Fibroblast of mammary gland (primary cell): ENCODE measurements around the gene NPLOC4.

Experiments used
- DNase-seq: peaks from one replicate; pipeline ENCODE4 v3.0.0-alpha.2; 2010; ENCODE audit warnings: low read depth
- H3K4me3 ChIP-seq: 2 replicates; pipeline ENCODE4 v1.5.1; 2011; ENCODE audit warnings: low read depth, mild to moderate bottlenecking, low read length, moderate library complexity; ENCODE audit not compliant: control insufficient read depth
- TF ChIP-seq, protein P1 (sequence below): conservative IDR thresholded peaks from 2 replicates; pipeline ENCODE4 v1.5.1; 2011; ENCODE audit warnings: low read depth, low read length, inconsistent platforms; ENCODE audit not compliant: control insufficient read depth, insufficient read depth

NPLOC4 gene

DNA sequence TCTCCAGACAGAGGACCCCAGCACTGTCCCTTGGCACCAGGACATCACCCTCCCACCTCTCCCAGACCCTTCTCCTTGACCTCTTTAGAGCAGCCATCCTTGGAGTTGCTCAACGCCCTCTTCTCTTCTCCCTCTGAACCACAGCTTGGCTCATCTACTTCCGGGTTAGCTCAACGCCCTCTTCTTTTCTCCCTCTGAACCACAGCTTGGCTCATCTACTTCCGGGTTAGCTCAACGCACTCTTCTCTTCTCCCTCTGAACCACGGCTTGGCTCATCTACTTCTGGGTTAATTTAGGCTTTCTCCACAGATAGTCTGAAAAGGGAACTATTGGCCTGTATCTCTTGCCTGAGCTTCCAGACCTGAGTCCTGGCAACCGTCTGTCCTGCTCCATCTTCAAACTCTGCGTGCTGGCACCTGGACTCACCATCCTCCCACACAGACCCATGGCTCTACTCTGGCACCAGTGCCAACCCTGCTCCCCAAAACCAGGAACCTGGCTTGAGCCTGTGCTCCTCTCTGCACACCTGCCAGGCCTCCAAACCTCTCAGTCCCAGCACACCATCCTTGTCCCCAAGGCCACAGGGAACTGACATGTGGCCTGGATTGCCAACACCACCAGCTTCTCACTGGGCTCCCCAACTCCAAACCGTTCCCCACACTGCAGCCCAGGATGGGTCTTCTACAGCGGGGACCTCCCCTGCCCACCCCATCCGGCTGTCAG lies 59.5 kb downstream of the NPLOC4 start:
- TF ChIP-seq, protein P1, sequence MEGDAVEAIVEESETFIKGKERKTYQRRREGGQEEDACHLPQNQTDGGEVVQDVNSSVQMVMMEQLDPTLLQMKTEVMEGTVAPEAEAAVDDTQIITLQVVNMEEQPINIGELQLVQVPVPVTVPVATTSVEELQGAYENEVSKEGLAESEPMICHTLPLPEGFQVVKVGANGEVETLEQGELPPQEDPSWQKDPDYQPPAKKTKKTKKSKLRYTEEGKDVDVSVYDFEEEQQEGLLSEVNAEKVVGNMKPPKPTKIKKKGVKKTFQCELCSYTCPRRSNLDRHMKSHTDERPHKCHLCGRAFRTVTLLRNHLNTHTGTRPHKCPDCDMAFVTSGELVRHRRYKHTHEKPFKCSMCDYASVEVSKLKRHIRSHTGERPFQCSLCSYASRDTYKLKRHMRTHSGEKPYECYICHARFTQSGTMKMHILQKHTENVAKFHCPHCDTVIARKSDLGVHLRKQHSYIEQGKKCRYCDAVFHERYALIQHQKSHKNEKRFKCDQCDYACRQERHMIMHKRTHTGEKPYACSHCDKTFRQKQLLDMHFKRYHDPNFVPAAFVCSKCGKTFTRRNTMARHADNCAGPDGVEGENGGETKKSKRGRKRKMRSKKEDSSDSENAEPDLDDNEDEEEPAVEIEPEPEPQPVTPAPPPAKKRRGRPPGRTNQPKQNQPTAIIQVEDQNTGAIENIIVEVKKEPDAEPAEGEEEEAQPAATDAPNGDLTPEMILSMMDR: no peak
- peak overlapping the region; percentile 15 for H3K4me3 ChIP-seq
- peak; percentile 68 for DNase-seq

DNA sequence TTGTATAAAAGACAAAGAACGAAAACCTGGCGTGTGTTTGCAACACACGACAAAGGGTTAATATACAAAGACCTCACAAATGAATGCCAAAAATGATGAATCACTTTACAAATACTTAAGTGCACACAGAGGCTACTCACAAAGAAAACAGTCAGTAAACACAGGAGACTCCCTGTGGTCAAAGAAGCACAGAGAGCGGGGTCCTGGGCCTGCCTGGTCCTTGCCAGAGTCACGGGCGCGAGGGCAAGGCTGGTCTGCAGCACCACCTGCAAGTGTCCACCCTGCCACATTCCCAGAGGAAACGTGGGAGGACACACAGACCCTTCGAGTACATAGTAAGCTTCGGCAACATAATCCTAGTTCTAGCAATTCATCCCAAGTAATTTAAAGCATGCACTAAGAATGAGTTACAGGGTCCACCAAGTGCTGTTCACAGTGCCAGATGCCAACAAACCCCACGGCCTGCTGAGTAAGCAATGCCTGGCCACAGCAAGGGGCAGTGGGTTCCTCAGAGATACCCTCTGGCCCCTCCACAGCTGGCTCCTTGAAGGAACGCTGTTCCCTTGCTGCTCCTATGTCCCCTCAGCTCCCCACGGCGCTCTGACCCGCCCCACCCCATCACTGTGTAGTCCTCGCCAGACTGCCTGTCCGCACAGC lies 60.2 kb downstream of the NPLOC4 start:
- TF ChIP-seq, protein P1: no peak
- DNase-seq: peak; percentile 87
- peak overlapping the region; percentile 15 for H3K4me3 ChIP-seq

DNA sequence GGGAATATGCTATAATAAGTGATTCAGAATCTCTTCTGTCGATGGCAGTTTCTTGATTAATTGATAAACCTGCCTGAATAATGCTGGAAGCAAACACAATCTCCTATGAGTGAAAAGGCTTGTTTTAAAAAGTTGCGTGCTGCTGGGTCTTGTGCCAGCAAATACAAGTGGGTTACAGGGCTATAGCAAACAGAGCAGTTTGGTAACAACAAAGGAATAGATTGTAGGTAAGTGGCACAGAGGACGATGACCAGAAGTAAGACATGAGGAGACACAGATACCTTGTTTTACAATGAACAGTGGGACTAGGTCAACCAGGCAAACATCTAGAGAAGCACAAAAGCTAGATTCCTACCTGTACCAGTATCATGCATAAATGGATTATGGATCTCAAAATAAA lies 61.1 kb downstream of the NPLOC4 start:
- TF ChIP-seq, protein P1: no peak
- DNase-seq: no peak
- no peak overlapping the region for H3K4me3 ChIP-seq

DNA sequence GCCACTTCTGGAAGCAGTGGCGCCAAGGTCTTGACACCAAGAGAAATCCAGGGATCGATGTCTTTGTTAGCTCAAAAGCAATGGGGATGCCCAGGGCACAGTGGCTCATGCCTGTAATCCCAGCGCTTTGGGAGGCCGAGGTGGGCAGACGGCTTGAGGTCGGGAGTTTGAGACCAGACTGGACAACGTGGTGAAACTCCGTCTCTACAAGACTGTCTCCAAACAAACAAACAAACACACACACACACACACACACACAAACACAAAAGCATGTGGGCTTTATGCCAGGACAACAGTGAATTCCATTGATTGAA lies 62.3 kb downstream of the NPLOC4 start:
- TF ChIP-seq, protein P1: no peak
- no peak overlapping the region for H3K4me3 ChIP-seq
- no peak for DNase-seq

DNA sequence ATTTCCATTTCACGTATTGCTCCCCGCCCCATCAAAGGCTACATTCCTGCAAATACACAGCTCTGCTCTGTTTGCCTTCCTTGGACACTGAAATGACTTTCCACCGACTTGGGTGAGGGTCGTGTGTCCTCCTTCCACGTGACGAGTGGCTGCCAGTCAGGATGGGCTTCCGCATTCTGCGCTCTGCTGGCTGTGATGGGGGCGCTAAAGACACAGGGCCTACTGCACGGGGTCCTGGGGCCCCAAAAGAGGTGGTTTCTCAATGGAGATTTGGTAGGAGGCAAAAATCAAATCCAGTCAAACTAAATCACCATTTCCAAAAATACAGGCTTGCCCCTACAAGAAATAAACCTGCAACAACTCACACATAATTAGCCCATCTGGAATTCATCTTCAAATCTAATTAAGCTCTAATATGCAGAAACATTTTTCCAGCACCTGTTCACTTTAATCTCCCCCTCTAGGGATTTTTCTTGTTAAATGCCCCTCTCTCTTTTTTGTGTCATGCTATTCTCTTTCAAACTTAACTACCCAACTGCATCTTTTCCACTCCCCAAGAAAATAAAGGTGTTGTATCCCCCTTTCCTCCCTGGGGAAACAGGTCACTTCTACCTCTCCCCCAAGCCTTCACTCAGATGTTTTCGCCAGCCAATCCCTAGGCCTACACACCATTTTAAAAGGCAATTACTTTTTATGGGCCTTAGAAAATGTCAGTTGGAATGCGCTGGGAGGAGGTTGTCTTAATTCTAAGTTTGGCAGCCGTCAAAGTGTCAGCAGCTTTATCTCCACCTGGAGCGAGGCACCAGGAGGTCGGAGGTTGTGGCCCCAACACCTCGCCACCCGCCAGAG lies 62.9 kb downstream of the NPLOC4 start:
- no peak for DNase-seq
- no peak overlapping the region for H3K4me3 ChIP-seq
- TF ChIP-seq, protein P1: no peak

DNA sequence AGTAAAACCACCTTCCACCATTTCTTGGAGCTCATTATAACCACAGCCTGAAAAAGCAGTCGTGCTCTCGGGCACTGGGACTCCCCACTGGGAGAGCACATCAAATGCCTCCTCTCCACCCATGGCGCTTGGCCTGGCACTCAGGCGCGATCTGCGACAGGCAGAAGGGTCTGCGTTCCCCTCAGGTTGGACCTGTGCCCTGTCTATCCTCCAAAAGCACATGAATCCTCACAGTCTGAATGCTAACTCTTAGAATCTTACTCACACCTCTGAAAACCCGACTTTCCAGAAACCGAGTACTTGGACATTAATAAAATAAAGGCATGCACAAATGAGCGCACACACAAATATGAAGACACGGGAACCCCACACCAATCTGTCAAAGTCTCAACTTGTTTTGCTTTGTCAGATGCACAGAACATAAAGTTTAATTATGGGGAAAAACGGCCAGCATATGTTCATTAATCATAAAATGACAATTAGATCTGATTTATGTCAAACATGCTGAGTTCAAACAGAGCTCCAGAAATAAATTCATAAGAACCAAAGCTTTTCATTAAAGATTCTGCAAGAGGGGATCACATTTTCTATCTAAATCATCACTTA lies 64.2 kb downstream of the NPLOC4 start:
- TF ChIP-seq, protein P1: no peak
- DNase-seq: no peak
- H3K4me3 ChIP-seq: no peak overlapping the region
